Endothelial cell of umbilical vein (primary cell): Measurements from ENCODE around the gene ITIH5. TPM values are rescaled to one million over a fixed set of nuclear protein-coding genes. Genes with fewer than 3 reads are reported as not detected.

Source experiments
- BruUV-seq: library from RNA; stranded (reverse); fragments of 400-500 nt; replicated peaks from 2 replicates; lab custom pipeline; 2021; lab: Mats Ljungman, UMichigan
- CTCF ChIA-PET: fragments of 300-600, 350-600 bp; sonication (Branson Sonifier 250); formaldehyde crosslinking; loops from one replicate; lab custom pipeline; 2021; ENCODE audit warnings: antibody characterized with exemption, inconsistent platforms; lab: Charles Lee
- POLR2A ChIA-PET: fragments of 300-600, 350-600 bp; sonication (Branson Sonifier 250); formaldehyde crosslinking; loops from one replicate; lab custom pipeline; 2021; ENCODE audit warnings: antibody characterized with exemption, inconsistent platforms; lab: Charles Lee
- DNase-seq: peaks from one replicate; pipeline ENCODE4 v3.0.0-alpha.2; 2011; ENCODE audit warnings: low read depth, low spot score
- FAIRE-seq: peaks from 2 replicates; lab custom pipeline; 2011; peaks lifted over from hg19 to GRCh38; lab: Jason Lieb, UNC
- H2AFZ ChIP-seq: 2 replicates; pipeline ENCODE4 v1.6.0; 2012; ENCODE audit warnings: low read depth, low read length, control low read depth, inconsistent platforms
- H3K27ac ChIP-seq: 2 replicates; pipeline ENCODE4 v1.5.1; 2011; ENCODE audit warnings: low read depth, mild to moderate bottlenecking, control low read depth, low read length, moderate library complexity; ENCODE audit not compliant: insufficient read depth
- H3K27me3 ChIP-seq, 2 experiments: 2 replicates each; pipeline versions ENCODE4 v1.6.0 to v1.6.1; 2011; ENCODE audit warnings: low read length in 2 of 2, mixed read lengths in 1 of 2; ENCODE audit not compliant: control insufficient read depth in 2 of 2, insufficient read depth in 2 of 2
- H3K36me3 ChIP-seq, 2 experiments: 2 replicates in 1 of 2; 3 replicates in 1 of 2; pipeline ENCODE4 v1.5.1; 2011; ENCODE audit warnings: low read length in 2 of 2, mild to moderate bottlenecking in 1 of 2, moderate library complexity in 1 of 2; ENCODE audit not compliant: control insufficient read depth in 2 of 2, insufficient read depth in 2 of 2; ENCODE audit errors: extremely low read depth in 1 of 2
- H3K4me1 ChIP-seq: 3 replicates; pipeline ENCODE4 v1.5.1; 2011; ENCODE audit warnings: mild to moderate bottlenecking, low read length; ENCODE audit not compliant: control insufficient read depth, insufficient read depth; ENCODE audit errors: extremely low read depth
- H3K4me2 ChIP-seq: 2 replicates; pipeline ENCODE4 v1.6.1; 2011; ENCODE audit warnings: low read length, control low read depth, mixed read lengths; ENCODE audit not compliant: insufficient read depth
- H3K4me3 ChIP-seq, 3 experiments: fragments of 200-600 bp in 1 of 3; sonication (generic), shearing (Covaris generic) in 1 of 3; replicated peaks in 1 of 3; 2 replicates each; pipeline ENCODE4 v1.5.1; 2011 to 2016; ENCODE audit warnings: control low read depth in 3 of 3, low read length in 3 of 3, mild to moderate bottlenecking in 2 of 3, inconsistent platforms in 1 of 3, low read depth in 1 of 3, moderate library complexity in 1 of 3; ENCODE audit not compliant: insufficient read depth in 1 of 3
- H3K79me2 ChIP-seq: 2 replicates; pipeline ENCODE4 v1.6.0; 2012; ENCODE audit warnings: low read length, inconsistent platforms; ENCODE audit not compliant: control insufficient read depth, insufficient read depth
- H3K9ac ChIP-seq: replicated peaks from 2 replicates; pipeline ENCODE3; 2011; ENCODE audit warnings: low read length, control low read depth; ENCODE audit not compliant: insufficient read depth; ENCODE audit errors: extremely low read depth
- H3K9me1 ChIP-seq: replicated peaks from 3 replicates; pipeline ENCODE4 v1.6.0; 2011; ENCODE audit warnings: mild to moderate bottlenecking, low read length; ENCODE audit not compliant: control insufficient read depth, insufficient read depth; ENCODE audit errors: extremely low read depth
- H3K9me3 ChIP-seq: replicated peaks from 2 replicates; pipeline ENCODE4 v1.5.1; 2012; ENCODE audit warnings: low read length, inconsistent platforms; ENCODE audit not compliant: control insufficient read depth, insufficient read depth
- H4K20me1 ChIP-seq: replicated peaks from 2 replicates; pipeline ENCODE3; 2011; ENCODE audit warnings: mild to moderate bottlenecking, low read length; ENCODE audit not compliant: control insufficient read depth, insufficient read depth; ENCODE audit errors: extremely low read depth
- CTCF ChIP-seq, 2 donors: IDR thresholded peaks; 1 replicate in 1 of 2; 2 replicates in 1 of 2; pipeline ENCODE4 v1.5.1; 2011; ENCODE audit warnings: low read length in 2 of 2, mild to moderate bottlenecking in 2 of 2, moderate library complexity in 2 of 2, control low read depth in 1 of 2, inconsistent platforms in 1 of 2, low read depth in 1 of 2; ENCODE audit not compliant: insufficient read depth in 1 of 2; ENCODE audit errors: extremely low read depth in 1 of 2
- FOS ChIP-seq: IDR thresholded peaks from 2 replicates; pipeline ENCODE4 v1.6.1; 2011; ENCODE audit warnings: mild to moderate bottlenecking, low read length, moderate library complexity, borderline replicate concordance; ENCODE audit not compliant: insufficient read depth
- GATA2 ChIP-seq: IDR thresholded peaks from 2 replicates; pipeline ENCODE4 v1.7.0; 2011; ENCODE audit warnings: low read depth, mild to moderate bottlenecking, moderate library complexity, mixed read lengths, low read length; ENCODE audit not compliant: insufficient read length, insufficient read depth
- JUN ChIP-seq: IDR thresholded peaks from 2 replicates; pipeline ENCODE4 v1.6.1; 2011; ENCODE audit warnings: borderline replicate concordance, low read depth; ENCODE audit not compliant: insufficient read length, insufficient read depth
- MAX ChIP-seq: IDR thresholded peaks from 2 replicates; pipeline ENCODE4 v1.6.1; 2011; ENCODE audit not compliant: insufficient read depth, insufficient read length
- MYC ChIP-seq: IDR thresholded peaks from one replicate; pipeline ENCODE4 v1.6.1; 2011; ENCODE audit warnings: mild to moderate bottlenecking, low read depth, low read length
- POLR2A ChIP-seq: IDR thresholded peaks from 2 replicates; pipeline ENCODE4 v1.6.1; 2012; ENCODE audit warnings: low read depth, mild to moderate bottlenecking, control low read depth, low read length
- POLR2AphosphoS5 ChIP-seq: IDR thresholded peaks from 2 replicates; pipeline ENCODE4 v1.6.1; 2012; ENCODE audit warnings: low read depth, mild to moderate bottlenecking, control low read depth, low read length, moderate library complexity; ENCODE audit not compliant: insufficient read depth
- dilution Hi-C: fragments of 300-500 bp; cut with MboI; formaldehyde crosslinking; loops from one replicate; pipeline ENCODE4 v1.15.0; 2019; ENCODE audit warnings: low sequenced_read_pairs; ENCODE audit not compliant: extremely low pct_ligation_motif_present
- intact Hi-C: fragments of 100-400 bp; cut with micrococcal nuclease; formaldehyde crosslinking; loops from one replicate; pipeline ENCODE4 v1.10.0; 2022
- polyA plus RNA-seq, 4 experiments: library from polyadenylated mRNA; depleted of rRNA in 3 of 4; stranded (reverse) in 3 of 4; unstranded in 1 of 4; fragments of >200 nt; gene quantifications; 2 replicates each; pipeline versions ENCODE4 v1.2.1 to v1.2.3, GENCODE V29; 2011 to 2012; ENCODE audit warnings: missing spikeins in 1 of 4
- total RNA-seq: library from RNA; stranded (reverse); gene quantifications from 2 replicates; pipeline ENCODE4 v1.2.3, GENCODE V29; 2021

Gene ITIH5
- total and polyA plus RNA-seq, 2 donors (not counting 3 experiments of a cell fraction or from before 2014, with no cell fraction given) = not detected

GRCh38 chr10:7513455-7513854 is 153.3 kb downstream of the ITIH5 start:
- Histone ChIP-seq H3K9me1 (no peaks in the 10 kb centered on the region), H4K20me1 (no peaks in the 10 kb centered on the region), H3K9me3 (no peaks in the 10 kb centered on the region), H3K36me3 (no peaks in the 10 kb centered on the region), H3K27ac (no peak overlapping the region), H3K4me1 (no peaks in the 10 kb centered on the region), H3K9ac (no peak overlapping the region), H3K4me2 (no peak overlapping the region), H3K79me2 (no peaks in the 10 kb centered on the region), H3K4me3 (no peak overlapping the region), H3K27me3 (no peaks in the 10 kb centered on the region), H2AFZ (no peak overlapping the region)
- no TSS peak for BruUV-seq
- no peak for DNase-seq
- ChIA-PET POLR2A (no interaction called here), CTCF (interaction anchor here (0.6 to 4.7 kb wide), 2 partner anchors 12 to 21 kb away, joined by 3 to 20 read pairs; no protein-coding TSS in a partner anchor)
- dilution Hi-C loops = no loop called here
- intact Hi-C loops = no loop called here
- FAIRE-seq = no peak
- TF ChIP-seq CTCF (IDR thresholded peaks at IDR 0.05; ENCODE audit: extremely low read depth in 1 of 2, insufficient read depth in 1 of 2, low read depth in 1 of 2, low read length in 2 of 2) (no peak), POLR2AphosphoS5 (no peak), GATA2 (no peak), POLR2A (no peak), FOS (no peak), JUN (no peak), MYC (no peak), MAX (no peak)
